GM18511 (cell line): ENCODE results near the gene CREB3L2.
"Not testable (repeated sequence)": the region's sequence is repeated elsewhere in the genome, so short reads cannot be mapped to it uniquely, and the experiment has no call there.

Source experiments
- ATAC-seq: cut with Tn5 transposase; IDR thresholded peaks from one replicate; pipeline ENCODE4 v1.9.1; 2021; ENCODE audit warnings: mild to moderate bottlenecking, moderate library complexity; ENCODE audit not compliant: unreplicated experiment

CREB3L2 gene

GRCh38 chr7:138001529-138002095 lies at the start of gene CREB3L2:
Gene CREB3L2, minus strand, starts transcription at chr7:138002086. Its CDS starts 381 bp downstream, at chr7:138001705.
- peak; percentile 46 for ATAC-seq

- ATAC-seq, result no peak
These were observed 47.7 kb upstream of the CREB3L2 start for GRCh38 chr7:138049505-138050116.

- ATAC-seq, result no peak
These were observed 46.0 kb upstream of the CREB3L2 start for GRCh38 chr7:138047907-138048306.

- ATAC-seq, result no peak
These were observed 43.0 kb upstream of the CREB3L2 start for GRCh38 chr7:138044897-138045296.

GRCh38 chr7:138040063-138040462 lies 38.2 kb upstream of the CREB3L2 start:
- not testable (repeated sequence) for ATAC-seq

GRCh38 chr7:138036135-138036534 lies 34.2 kb upstream of the CREB3L2 start:
- no peak for ATAC-seq

GRCh38 chr7:138033241-138033640 lies 31.4 kb upstream of the CREB3L2 start:
- no peak for ATAC-seq

- ATAC-seq, result no peak
These were observed 30.9 kb upstream of the CREB3L2 start for GRCh38 chr7:138032770-138033169.

- ATAC-seq, result peak; percentile 66
These were observed 30.3 kb upstream of the CREB3L2 start for GRCh38 chr7:138032186-138032585.

GRCh38 chr7:138030679-138031351 lies 28.9 kb upstream of the CREB3L2 start:
- no peak for ATAC-seq

- ATAC-seq, result no peak
These were observed 28.1 kb upstream of the CREB3L2 start for GRCh38 chr7:138029941-138030340.

GRCh38 chr7:138029126-138029525 lies 27.2 kb upstream of the CREB3L2 start:
- no peak for ATAC-seq

- ATAC-seq, result no peak
These were observed 25.2 kb upstream of the CREB3L2 start for GRCh38 chr7:138027100-138027499.

GRCh38 chr7:138025215-138026186 lies 23.6 kb upstream of the CREB3L2 start:
- ATAC-seq, result no peak

- ATAC-seq, result no peak
These were observed 22.9 kb upstream of the CREB3L2 start for GRCh38 chr7:138024765-138025164.

- no peak for ATAC-seq
These were observed 22.4 kb upstream of the CREB3L2 start for GRCh38 chr7:138024343-138024691.

GRCh38 chr7:138023618-138024342 lies 21.9 kb upstream of the CREB3L2 start:
- peak; percentile 76 for ATAC-seq

GRCh38 chr7:138021889-138022288 lies 20.0 kb upstream of the CREB3L2 start:
- no peak for ATAC-seq

- no peak for ATAC-seq
These were observed 16.1 kb upstream of the CREB3L2 start for GRCh38 chr7:138017992-138018391.

GRCh38 chr7:138015096-138015495 lies 13.2 kb upstream of the CREB3L2 start:
- no peak for ATAC-seq

- no peak for ATAC-seq
These were observed 12.8 kb upstream of the CREB3L2 start for GRCh38 chr7:138014686-138015085.
